RPMI7951 (cell line): ENCODE measurements around the gene ACACB. TPM values are rescaled to one million over a fixed set of nuclear protein-coding genes. Genes with fewer than 3 reads are reported as not detected.
A peak's percentile ranks its signal among the peaks of the same experiment; 100 is the strongest.

ENCODE experiments used
- DNase-seq: peaks from one replicate; pipeline ENCODE4 v3.0.0-alpha.2; 2012; ENCODE audit warnings: low read depth
- total RNA-seq: library from RNA; depleted of rRNA; stranded (reverse); fragments of >200 nt; shearing (Covaris generic); gene quantifications from 2 replicates; pipeline ENCODE4 v1.2.3, GENCODE V29; 2014

ACACB gene
- total RNA-seq, 1 experiment from 2014 or later = 7.6 TPM

- peak; percentile 87 for DNase-seq
Measured at GRCh38 chr12:109110988-109111495, 5.3 kb upstream of the ACACB start.

GRCh38 chr12:109112720-109113465, 3.5 kb upstream of the ACACB start:
- DNase-seq = no peak

- no peak for DNase-seq
Measured at GRCh38 chr12:109113661-109114321, 2.6 kb upstream of the ACACB start.

GRCh38 chr12:109114644-109115043, 1.7 kb upstream of the ACACB start:
- no peak for DNase-seq

GRCh38 chr12:109115404-109115757, 1.0 kb upstream of the ACACB start:
- no peak for DNase-seq

- DNase-seq = no peak
Measured at GRCh38 chr12:109116611-109116949, 193 bp downstream of the ACACB start.

GRCh38 chr12:109120095-109120494, 3.7 kb downstream of the ACACB start:
- DNase-seq = no peak

- no peak for DNase-seq
Measured at GRCh38 chr12:109120557-109120956, 4.2 kb downstream of the ACACB start.

- no peak for DNase-seq
Measured at GRCh38 chr12:109121346-109121880, 5.0 kb downstream of the ACACB start.

- no peak for DNase-seq
Measured at GRCh38 chr12:109124878-109125648, 8.7 kb downstream of the ACACB start.

- no peak for DNase-seq
Measured at GRCh38 chr12:109125791-109126190, 9.4 kb downstream of the ACACB start.

- no peak for DNase-seq
Measured at GRCh38 chr12:109126784-109127183, 10.4 kb downstream of the ACACB start.

- DNase-seq = no peak
Measured at GRCh38 chr12:109127533-109128242, 11.3 kb downstream of the ACACB start.

GRCh38 chr12:109130297-109131153, 14.1 kb downstream of the ACACB start:
- no peak for DNase-seq

- peak; percentile 18 for DNase-seq
Measured at GRCh38 chr12:109131154-109132050, 15.0 kb downstream of the ACACB start.

- DNase-seq = peak; percentile 51
Measured at GRCh38 chr12:109134186-109134917, 18.0 kb downstream of the ACACB start.

GRCh38 chr12:109137055-109137454, 20.7 kb downstream of the ACACB start:
- DNase-seq = no peak

- DNase-seq = no peak
Measured at GRCh38 chr12:109139360-109139759, 23.0 kb downstream of the ACACB start.

- DNase-seq = no peak
Measured at GRCh38 chr12:109139791-109140190, 23.4 kb downstream of the ACACB start.
